Stomach (tissue), 9 donors: ENCODE measurements around the gene CNBP. TPM values are rescaled to one million over a fixed set of nuclear protein-coding genes. Genes with fewer than 3 reads are reported as not detected.
A peak's percentile ranks its signal among the peaks of the same experiment; 100 is the strongest.
"Not testable (repeated sequence)": the region's sequence is repeated elsewhere in the genome, so short reads cannot be mapped to it uniquely, and the experiment has no call there.

Experiments used
- DNase-seq, 2 donors: peaks; one replicate each; pipeline versions ENCODE4 v3.0.0 to v3.0.0-alpha.2; 2013 to 2019
- H3K27ac ChIP-seq, 5 donors: fragments of 200-600 bp in 4 of 5; sonication (generic) in 4 of 5; one replicate each; pipeline ENCODE4 v1.5.1; 2013 to 2019; ENCODE audit warnings: mild to moderate bottlenecking in 1 of 5, moderate library complexity in 1 of 5
- H3K27me3 ChIP-seq, 3 donors: fragments of 200-600 bp; sonication (generic); one replicate each; pipeline ENCODE4 v1.5.1; 2017 to 2019; ENCODE audit warnings: mixed run types in 1 of 3
- H3K36me3 ChIP-seq, 4 donors: fragments of 200-600 bp; sonication (generic); 1 replicate in 3 of 4; 2 replicates in 1 of 4; pipeline ENCODE4 v1.5.1; 2016 to 2019
- H3K4me1 ChIP-seq, 4 donors: fragments of 200-600 bp; sonication (generic); one replicate each; pipeline ENCODE4 v1.5.1; 2016 to 2019
- H3K4me3 ChIP-seq, 4 donors: fragments of 200-600 bp; sonication (generic) in 3 of 4; one replicate each; pipeline ENCODE4 v1.5.1; 2016 to 2019; ENCODE audit warnings: mild to moderate bottlenecking in 1 of 4
- H3K9me3 ChIP-seq, 4 donors: fragments of 200-600 bp; sonication (generic); one replicate each; pipeline ENCODE4 v1.5.1; 2016 to 2019
- EP300 ChIP-seq: sonication (generic); formaldehyde crosslinking; IDR thresholded peaks from one replicate; pipeline ENCODE4 v1.6.1; 2017; ENCODE audit warnings: antibody characterized with exemption
- POLR2A ChIP-seq, 4 donors: fragments of 450-650 bp; IDR thresholded peaks; one replicate each; pipeline ENCODE4 v1.6.1; 2016; ENCODE audit warnings: antibody characterized with exemption in 4 of 4, control low read depth in 2 of 4, mild to moderate bottlenecking in 1 of 4, moderate library complexity in 1 of 4
- POLR2AphosphoS5 ChIP-seq, 3 donors: sonication (generic); formaldehyde crosslinking; IDR thresholded peaks; one replicate each; pipeline ENCODE4 v1.6.1; 2016; ENCODE audit warnings: antibody characterized with exemption in 3 of 3
- WGBS, 5 donors: extraction: QIAGEN DNeasy Blood & Tissue Kit in 3 of 5; methylation state at CpG; one replicate each; pipeline versions ENCODE4 v1.1.5 to v1.1.7; 2013 to 2018; 5-methylcytosine and 5-hydroxymethylcytosine counted together
- intact Hi-C: fragments of 100-400 bp; cut with DNase I; formaldehyde crosslinking; loops from one replicate; pipeline ENCODE4 v1.15.1; 2023; ENCODE audit warnings: low total_unique reads
- polyA plus RNA-seq, 3 donors: library from polyadenylated mRNA; stranded (reverse); fragments of 200-250 nt; gene quantifications; one replicate each; pipeline ENCODE4 v1.2.3, GENCODE V29; 2013
- total RNA-seq, 5 donors: library from RNA; depleted of rRNA; stranded (reverse); fragments of >200 nt; gene quantifications; one replicate each; pipeline versions ENCODE4 v1.1.0 to v1.2.3, GENCODE V29; 2014 to 2016
- TF ChIP-seq, protein P1 (sequence below), 7 experiments: fragments of 450-650 bp in 4 of 7; fragments of 200-600 bp in 3 of 7; sonication (generic) in 3 of 7; IDR thresholded peaks; one replicate each; pipeline ENCODE4 v1.5.1; 2016 to 2019; ENCODE audit warnings: antibody characterized with exemption in 7 of 7, control low read depth in 2 of 7, mild to moderate bottlenecking in 1 of 7
- donor health status: healthy with polysubstance abuse.
- donor health status: Bipolar disorder and iron deficiency.
- donor health status: healthy.

CNBP gene
- total and polyA plus RNA-seq, 8 donors: 185 to 537 (median 319) TPM

DNA sequence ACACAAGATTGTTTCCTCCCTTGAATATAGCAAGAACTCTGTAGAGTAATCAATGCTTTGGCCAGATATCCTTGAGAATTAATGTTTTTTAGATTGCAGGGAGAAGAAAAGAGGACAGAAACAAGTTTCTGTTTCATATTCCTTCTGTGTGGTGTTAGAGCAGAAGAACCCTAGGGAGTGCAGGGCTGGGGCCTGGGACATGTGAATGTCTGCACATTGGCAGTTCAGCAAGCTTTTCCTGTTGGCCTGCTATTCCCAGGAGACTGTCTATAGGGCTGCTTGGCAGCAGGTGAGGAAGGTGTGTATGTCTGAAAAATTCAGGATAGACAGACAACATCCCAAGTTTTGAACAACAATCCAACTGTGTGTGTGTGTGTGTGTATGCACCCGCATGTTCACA is 13.6 kb upstream of the CNBP start:
- intact Hi-C loops: no loop called here
- TF ChIP-seq POLR2A (IDR thresholded peaks at IDR 0.05) (no peak), EP300 (no peak), POLR2AphosphoS5 (IDR thresholded peaks at IDR 0.05) (no peak)
- TF ChIP-seq, protein P1, sequence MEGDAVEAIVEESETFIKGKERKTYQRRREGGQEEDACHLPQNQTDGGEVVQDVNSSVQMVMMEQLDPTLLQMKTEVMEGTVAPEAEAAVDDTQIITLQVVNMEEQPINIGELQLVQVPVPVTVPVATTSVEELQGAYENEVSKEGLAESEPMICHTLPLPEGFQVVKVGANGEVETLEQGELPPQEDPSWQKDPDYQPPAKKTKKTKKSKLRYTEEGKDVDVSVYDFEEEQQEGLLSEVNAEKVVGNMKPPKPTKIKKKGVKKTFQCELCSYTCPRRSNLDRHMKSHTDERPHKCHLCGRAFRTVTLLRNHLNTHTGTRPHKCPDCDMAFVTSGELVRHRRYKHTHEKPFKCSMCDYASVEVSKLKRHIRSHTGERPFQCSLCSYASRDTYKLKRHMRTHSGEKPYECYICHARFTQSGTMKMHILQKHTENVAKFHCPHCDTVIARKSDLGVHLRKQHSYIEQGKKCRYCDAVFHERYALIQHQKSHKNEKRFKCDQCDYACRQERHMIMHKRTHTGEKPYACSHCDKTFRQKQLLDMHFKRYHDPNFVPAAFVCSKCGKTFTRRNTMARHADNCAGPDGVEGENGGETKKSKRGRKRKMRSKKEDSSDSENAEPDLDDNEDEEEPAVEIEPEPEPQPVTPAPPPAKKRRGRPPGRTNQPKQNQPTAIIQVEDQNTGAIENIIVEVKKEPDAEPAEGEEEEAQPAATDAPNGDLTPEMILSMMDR (IDR thresholded peaks at IDR 0.05): no peak
- 71 to 93% (median 83%) methylated on average over 1 of the region's 1 CpG for WGBS, 5 donors
- DNase-seq: no peak
- Histone ChIP-seq H3K27ac (peak overlapping the region in 4 of 5 donors; percentile 31 to 83 (median 78)), H3K4me1 (peaks cover 0 to 32% (median 17%) of the 10 kb centered on the region in 4 donors), H3K4me3 (no peak overlapping the region), H3K36me3 (peaks cover 0 to 4% (median 0%) of the 10 kb centered on the region in 4 donors), H3K27me3 (no peaks in the 10 kb centered on the region), H3K9me3 (no peaks in the 10 kb centered on the region)

- Histone ChIP-seq H3K36me3 (peaks cover 0 to 4% (median 0%) of the 10 kb centered on the region in 4 donors), H3K4me1 (peaks cover 0 to 32% (median 17%) of the 10 kb centered on the region in 4 donors)
- TF ChIP-seq POLR2A (IDR thresholded peaks at IDR 0.05): no peak
- TF ChIP-seq EP300: no peak
- TF ChIP-seq, protein P1 (IDR thresholded peaks at IDR 0.05): no peak
- no peak for TF ChIP-seq POLR2AphosphoS5 (IDR thresholded peaks at IDR 0.05)
Observed at GRCh38 chr3:129196601-129197000, 12.9 kb upstream of the CNBP start.

DNA sequence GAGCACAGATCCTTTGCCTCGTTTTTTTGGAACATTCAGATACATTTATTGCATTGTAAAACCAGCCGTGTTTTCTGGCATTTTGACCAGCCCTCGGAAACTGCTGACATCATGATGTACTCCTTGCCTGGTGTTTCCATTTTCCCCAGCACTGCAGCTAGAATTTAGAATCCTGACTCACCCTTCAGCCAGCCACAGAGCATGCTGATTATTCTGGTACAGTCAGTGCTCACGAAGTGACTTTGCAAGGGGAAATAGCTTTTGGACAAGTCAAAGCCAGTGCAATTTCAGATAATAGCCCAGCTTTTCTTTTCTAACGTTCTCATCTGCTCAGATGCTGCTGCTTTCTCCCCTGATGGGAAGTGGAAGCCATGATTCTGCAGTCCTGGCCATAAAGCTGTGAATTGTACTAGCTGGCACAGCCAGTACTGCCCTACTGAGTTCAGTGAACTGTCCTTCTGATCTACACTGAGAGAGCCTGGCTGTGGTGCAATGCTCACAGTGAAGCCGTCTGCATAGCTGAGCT is 12.1 kb upstream of the CNBP start:
- no peaks in the 10 kb centered on the region for H3K9me3 ChIP-seq
- WGBS, 5 donors: 33 to 57% (median 52%) methylated on average over 6 of the region's 6 CpGs
- H3K4me1 ChIP-seq: peaks cover 0 to 32% (median 17%) of the 10 kb centered on the region in 4 donors
- peak overlapping the region in 4 of 5 donors; percentile 31 to 83 (median 78) for H3K27ac ChIP-seq
- DNase-seq: no peak
- intact Hi-C loops: no loop called here
- TF ChIP-seq POLR2AphosphoS5 (IDR thresholded peaks at IDR 0.05) (peak in 2 of 3 donors; percentile 44 to 69), EP300 (no peak)
- TF ChIP-seq, protein P1 (IDR thresholded peaks at IDR 0.05): no peak
- H3K4me3 ChIP-seq: no peak overlapping the region
- no peaks in the 10 kb centered on the region for H3K27me3 ChIP-seq
- peaks cover 0 to 4% (median 0%) of the 10 kb centered on the region in 4 donors for H3K36me3 ChIP-seq

More at GRCh38 chr3:129196601-129197000, 12.9 kb upstream of the CNBP start:
- WGBS, 5 donors: 79 to 89% (median 85%) methylated on average over 3 of the region's 3 CpGs
- Histone ChIP-seq H3K27ac (peak overlapping the region in 4 of 5 donors; percentile 31 to 83 (median 78)), H3K9me3 (no peaks in the 10 kb centered on the region), H3K4me3 (no peak overlapping the region), H3K27me3 (no peaks in the 10 kb centered on the region)
- intact Hi-C loops: no loop called here
- no peak for DNase-seq

DNA sequence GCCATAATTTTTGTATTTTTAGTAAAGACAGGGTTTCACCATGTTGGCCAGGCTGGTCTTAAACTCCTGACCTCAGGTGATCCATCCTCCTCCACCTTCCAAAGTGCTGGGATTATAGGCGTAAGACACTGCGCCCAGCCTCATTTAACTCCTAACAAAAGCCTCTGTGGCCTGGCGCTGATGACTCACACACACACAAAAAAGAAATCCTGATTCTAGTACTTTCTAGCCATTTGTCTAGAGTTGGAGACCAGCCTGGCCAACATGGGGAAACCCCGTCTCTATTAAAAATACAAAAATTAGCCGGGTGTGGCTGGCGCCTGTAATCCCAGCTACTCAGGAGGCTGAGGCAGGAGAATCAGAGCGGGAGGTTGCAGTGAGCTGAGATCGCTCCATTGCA is 6.1 kb upstream of the CNBP start:
- peaks cover 9 to 17% (median 12%) of the 10 kb centered on the region in 4 donors for H3K4me1 ChIP-seq
- intact Hi-C loops, H3K9me3 ChIP-seq, H3K4me3 ChIP-seq, H3K27me3 ChIP-seq, H3K36me3 ChIP-seq, DNase-seq, H3K27ac ChIP-seq: not testable (repeated sequence)
- WGBS, 5 donors: 84 to 96% (median 93%) methylated on average over 8 of the region's 8 CpGs

GRCh38 chr3:129187857-129188256 is 4.2 kb upstream of the CNBP start:
- Histone ChIP-seq H3K36me3 (no peaks in the 10 kb centered on the region), H3K4me1 (peaks cover 13 to 23% (median 17%) of the 10 kb centered on the region in 4 donors), H3K27me3 (no peaks in the 10 kb centered on the region), H3K9me3 (no peaks in the 10 kb centered on the region), H3K27ac (peak overlapping the region in 2 of 5 donors; percentile 2 to 21), H3K4me3 (no peak overlapping the region)
- TF ChIP-seq, protein P1 (IDR thresholded peaks at IDR 0.05): no peak
- no peak for TF ChIP-seq POLR2AphosphoS5 (IDR thresholded peaks at IDR 0.05)
- TF ChIP-seq EP300: no peak
- no peak for TF ChIP-seq POLR2A (IDR thresholded peaks at IDR 0.05)
- no peak for DNase-seq
- intact Hi-C loops: no loop called here
- 38 to 59% (median 45%) methylated on average over 1 of the region's 1 CpG for WGBS, 5 donors
